CD4-positive, alpha-beta T cell (primary cell): ENCODE results near the gene RUNX1. TPM values are rescaled to one million over a fixed set of nuclear protein-coding genes. Genes with fewer than 3 reads are reported as not detected.

Experiments used
- ATAC-seq: fragments of 200-7000 bp; cut with Tn5 transposase; one replicate; pipeline ENCODE4 v1.10.0; 2022; ENCODE audit warnings: mild to moderate bottlenecking; ENCODE audit not compliant: poor library complexity
- CTCF ChIA-PET: fragments of 350-600 bp; sonication (Branson Sonifier 250); formaldehyde crosslinking; loops from one replicate; lab custom pipeline; 2021; ENCODE audit warnings: antibody characterized with exemption, inconsistent platforms; lab: Charles Lee
- POLR2A ChIA-PET: fragments of 350-600 bp; sonication (Branson Sonifier 250); formaldehyde crosslinking; loops from one replicate; lab custom pipeline; 2021; ENCODE audit warnings: antibody characterized with exemption, inconsistent platforms; lab: Charles Lee
- DNase-seq, 14 experiments: peaks; one replicate each; pipeline ENCODE4 v3.0.0-alpha.2; 2013 to 2020; ENCODE audit warnings: mixed read lengths in 2 of 14
- H3K27ac ChIP-seq, 2 donors: one replicate each; pipeline versions ENCODE4 v1.5.1 to v1.7.0; 2013; ENCODE audit warnings: low read length in 2 of 2, low read depth in 1 of 2, mild to moderate bottlenecking in 1 of 2
- H3K27me3 ChIP-seq, 2 experiments: 1 replicate in 1 of 2; 2 replicates in 1 of 2; pipeline versions ENCODE4 v1.6.1 to v1.7.0; 2013; ENCODE audit warnings: low read length in 2 of 2, control low read depth in 1 of 2, mild to moderate bottlenecking in 1 of 2, moderate library complexity in 1 of 2; ENCODE audit not compliant: insufficient read depth in 2 of 2, control insufficient read depth in 1 of 2
- H3K36me3 ChIP-seq: one replicate; pipeline ENCODE4 v1.6.1; 2013; ENCODE audit warnings: low read length, control low read depth; ENCODE audit not compliant: insufficient read depth
- H3K4me1 ChIP-seq: one replicate; pipeline ENCODE4 v1.6.1; 2013; ENCODE audit warnings: low read length, control low read depth; ENCODE audit not compliant: insufficient read depth
- H3K4me3 ChIP-seq: one replicate; pipeline ENCODE4 v1.5.1; 2013; ENCODE audit warnings: mild to moderate bottlenecking, low read length, moderate library complexity
- H3K9me3 ChIP-seq, 2 experiments: 1 replicate in 1 of 2; 2 replicates in 1 of 2; pipeline versions ENCODE4 v1.6.1 to v1.7.0; 2013; ENCODE audit warnings: low read length in 2 of 2, mild to moderate bottlenecking in 2 of 2, control low read depth in 1 of 2, moderate library complexity in 1 of 2; ENCODE audit not compliant: control insufficient read depth in 1 of 2, insufficient read depth in 1 of 2
- H3K27ac Mint-ChIP-seq: one replicate; pipeline ENCODE4 v1.8.0; 2020; ENCODE audit warnings: mixed read lengths
- H3K27me3 Mint-ChIP-seq: one replicate; pipeline ENCODE4 v1.8.0; 2021; ENCODE audit warnings: mixed read lengths
- H3K36me3 Mint-ChIP-seq: one replicate; pipeline ENCODE4 v1.8.0; 2021; ENCODE audit warnings: low read depth, mixed read lengths
- H3K4me1 Mint-ChIP-seq: one replicate; pipeline ENCODE4 v1.8.0; 2021; ENCODE audit warnings: low read depth, mixed read lengths
- H3K4me3 Mint-ChIP-seq: one replicate; pipeline ENCODE4 v1.8.0; 2020; ENCODE audit warnings: mild to moderate bottlenecking, mixed read lengths
- H3K9me3 Mint-ChIP-seq: one replicate; pipeline ENCODE4 v1.8.0; 2020; ENCODE audit warnings: mixed read lengths
- CTCF ChIP-seq: fragments of 200-600 bp; IDR thresholded peaks from one replicate; pipeline ENCODE4 v1.8.0; 2022; ENCODE audit warnings: antibody characterized with exemption, mild to moderate bottlenecking
- intact Hi-C, 2 experiments: fragments of 100-400 bp; cut with DNase I in 1 of 2; cut with micrococcal nuclease in 1 of 2; formaldehyde crosslinking; loops; one replicate each; pipeline versions ENCODE4 v1.15.1 to v1.9.0; 2023 to 2025; cut with DNase I, micrococcal nuclease
- total RNA-seq, 174 experiments: library from RNA in 2 of 174; stranded (reverse) in 2 of 174; gene quantifications; one replicate each; pipeline ENCODE4 v1.2.3 and lab custom pipeline; 2021 to 2026

Gene RUNX1
- total RNA-seq, 2 experiments from 2014 or later = 71.7 to 74.3 TPM

DNA sequence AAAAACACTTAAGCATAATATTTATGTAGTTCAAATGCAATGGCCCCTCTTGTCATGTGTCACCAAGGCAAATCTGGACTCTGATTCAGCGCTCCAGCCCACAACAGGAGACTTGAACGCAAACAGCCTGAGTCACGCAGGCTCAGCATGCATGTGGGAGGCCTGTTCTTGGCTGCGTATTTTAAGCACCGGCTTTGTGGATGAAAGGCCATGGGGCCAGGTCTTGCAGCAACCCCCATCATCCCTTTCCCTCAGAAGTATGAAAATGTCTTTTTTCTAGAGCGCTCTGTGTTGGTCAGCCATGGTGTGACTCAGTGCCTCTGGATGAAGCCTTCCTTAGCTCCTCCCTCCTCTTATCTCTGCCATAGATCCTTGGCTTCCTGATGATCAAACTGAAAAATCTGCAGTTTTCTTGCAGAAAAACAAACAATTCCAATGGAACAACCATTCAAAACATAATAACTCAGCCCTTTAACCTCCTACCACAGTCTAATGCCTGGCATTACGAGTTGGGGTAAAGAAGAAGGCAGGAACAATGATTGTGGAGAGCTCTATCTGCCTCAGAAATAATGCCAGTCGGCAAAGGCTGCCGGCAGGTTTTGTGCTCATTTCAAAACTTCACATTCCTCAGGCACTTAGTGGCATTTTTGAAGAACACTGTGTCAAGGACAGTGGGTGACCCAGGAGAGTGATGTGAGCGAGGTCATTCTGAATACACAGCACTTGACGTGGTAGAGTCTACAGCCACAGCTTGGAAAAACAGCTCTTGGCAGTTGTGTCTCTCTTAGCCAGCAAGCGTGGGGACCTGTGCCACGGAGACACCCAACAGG is 212.8 kb downstream of the RUNX1 start:
- Mint-ChIP-seq H3K4me3 (no peak overlapping the region), H3K27ac (peak overlapping the region; percentile 61), H3K27me3 (no peaks in the 10 kb centered on the region), H3K4me1 (peaks cover 47% of the 10 kb centered on the region), H3K9me3 (no peaks in the 10 kb centered on the region), H3K36me3 (peaks cover 97% of the 10 kb centered on the region)
- intact Hi-C loops = no loop called here
- Histone ChIP-seq H3K4me3 (no peak overlapping the region), H3K9me3 (no peaks in the 10 kb centered on the region), H3K4me1 (peaks cover 32% of the 10 kb centered on the region), H3K27ac (no peak overlapping the region), H3K27me3 (no peaks in the 10 kb centered on the region), H3K36me3 (peaks cover 81% of the 10 kb centered on the region)
- POLR2A ChIA-PET = interaction anchor here (0.7 kb wide), 1 partner anchor 146 kb away, joined by 3 read pairs; no protein-coding TSS in a partner anchor
- ATAC-seq (no peak), DNase-seq (peak in 3 of 14 experiments; percentile 30 to 71 (median 62))
- no peak for TF ChIP-seq CTCF
- CTCF ChIA-PET = interaction anchor here (1.4 kb wide), 1 partner anchor 29 kb away, joined by 5 read pairs; no protein-coding TSS in a partner anchor

GRCh38 chr21:34835526-34835925 is 213.6 kb downstream of the RUNX1 start:
- Histone ChIP-seq H3K27ac (no peak overlapping the region), H3K4me1 (peaks cover 25% of the 10 kb centered on the region), H3K36me3 (peaks cover 79% of the 10 kb centered on the region), H3K4me3 (no peak overlapping the region), H3K9me3 (no peaks in the 10 kb centered on the region), H3K27me3 (no peaks in the 10 kb centered on the region)
- Mint-ChIP-seq H3K4me1 (peaks cover 47% of the 10 kb centered on the region), H3K36me3 (peaks cover 99% of the 10 kb centered on the region), H3K4me3 (no peak overlapping the region), H3K27me3 (no peaks in the 10 kb centered on the region), H3K27ac (peak overlapping the region; percentile 63), H3K9me3 (no peaks in the 10 kb centered on the region)
- DNase-seq = peak in 1 of 14 experiments; percentile 28
- CTCF ChIA-PET = no interaction called here
- ATAC-seq = no peak
- no peak for TF ChIP-seq CTCF
- POLR2A ChIA-PET = no interaction called here
- intact Hi-C loops = no loop called here

- ChIA-PET POLR2A (interaction anchor here (1.4 kb wide), 1 partner anchor 17 kb away, joined by 3 read pairs; no protein-coding TSS in a partner anchor), CTCF (no interaction called here)
- Mint-ChIP-seq H3K36me3 (peaks cover 99% of the 10 kb centered on the region), H3K9me3 (no peaks in the 10 kb centered on the region), H3K27ac (peak overlapping the region; percentile 63), H3K27me3 (no peaks in the 10 kb centered on the region), H3K4me1 (peaks cover 47% of the 10 kb centered on the region), H3K4me3 (no peak overlapping the region)
- ATAC-seq (no peak), DNase-seq (no peak)
- TF ChIP-seq CTCF = no peak
- Histone ChIP-seq H3K36me3 (peaks cover 79% of the 10 kb centered on the region), H3K27me3 (no peaks in the 10 kb centered on the region), H3K9me3 (no peaks in the 10 kb centered on the region), H3K27ac (no peak overlapping the region), H3K4me3 (no peak overlapping the region), H3K4me1 (peaks cover 25% of the 10 kb centered on the region)
- intact Hi-C loops = no loop called here
Observed at GRCh38 chr21:34834852-34835501, 214.1 kb downstream of the RUNX1 start.
